NOMO-1 treated with dmso at 0.1 percent for 144 hours (cell line): ENCODE results near the gene SHFL.

Source experiments
- DNase-seq: peaks from one replicate; lab custom pipeline; 2025; ENCODE audit not compliant: unreplicated experiment; lab: John Stamatoyannopoulos, UW

SHFL gene

GRCh38 chr19:10132905-10133304, 46.8 kb downstream of the SHFL start:
- no peak for DNase-seq

DNA sequence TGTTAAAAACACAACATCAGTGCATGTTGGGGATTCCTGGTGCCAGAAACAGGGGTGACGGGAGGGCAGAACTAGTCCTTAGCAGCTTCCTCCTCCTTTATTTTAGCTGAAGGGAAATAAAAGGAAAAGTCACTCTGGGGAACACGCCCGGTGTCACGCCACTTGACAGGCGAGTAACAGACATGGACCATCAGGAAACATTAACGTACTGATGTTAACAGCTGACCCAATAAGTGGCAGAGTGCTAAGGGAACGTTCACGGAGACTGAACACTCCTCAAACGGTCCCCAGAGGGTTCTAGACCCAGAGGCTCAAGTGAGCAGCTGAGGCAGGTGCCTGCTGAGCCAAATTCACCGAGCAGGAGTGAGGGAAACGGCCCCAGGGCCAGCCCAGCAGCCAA, 47.5 kb downstream of the SHFL start:
- no peak for DNase-seq

DNA sequence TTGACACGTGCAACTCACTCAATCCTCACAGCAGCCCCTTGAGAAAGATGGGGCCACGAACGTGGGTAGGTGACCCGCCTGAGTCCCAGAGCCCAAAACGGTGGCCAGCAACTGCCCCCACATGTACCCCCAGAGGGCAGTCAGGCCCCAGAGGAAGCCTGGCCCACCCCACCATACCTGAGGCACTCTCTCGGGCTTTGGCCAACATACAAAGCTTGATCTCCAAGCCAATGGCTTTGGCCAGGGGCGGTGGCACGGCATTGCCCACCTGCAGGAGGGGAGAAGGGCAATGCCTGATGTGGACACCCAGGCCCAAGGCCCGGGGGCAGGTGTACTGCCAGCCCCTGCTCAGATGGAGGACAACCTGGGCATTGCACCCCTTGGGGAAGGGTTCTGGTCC, 47.9 kb downstream of the SHFL start:
- DNase-seq: no peak

- DNase-seq: no peak
Measured at GRCh38 chr19:10135551-10136334, 49.6 kb downstream of the SHFL start.

DNA sequence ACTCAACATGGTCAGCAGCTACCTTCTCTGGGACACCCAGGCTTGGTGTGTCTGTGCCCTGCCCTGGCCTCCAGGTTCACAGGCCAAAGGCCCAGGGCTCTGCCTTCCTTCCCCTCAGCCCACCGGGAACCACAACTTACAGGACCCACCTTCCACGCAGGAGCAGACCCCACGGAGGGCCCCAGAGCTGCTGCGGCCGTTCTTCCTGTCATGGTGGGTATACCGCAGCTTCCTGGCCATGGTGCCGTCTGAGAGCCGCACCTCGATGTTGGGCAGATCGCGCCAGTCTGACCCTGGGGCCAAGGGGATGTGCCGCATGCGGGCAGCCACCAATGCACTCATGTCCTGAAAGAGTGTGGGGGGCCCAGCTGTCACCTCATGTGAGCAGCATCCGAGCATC, 50.8 kb downstream of the SHFL start:
- DNase-seq: no peak

GRCh38 chr19:10137751-10138682, 51.9 kb downstream of the SHFL start:
- no peak for DNase-seq

DNA sequence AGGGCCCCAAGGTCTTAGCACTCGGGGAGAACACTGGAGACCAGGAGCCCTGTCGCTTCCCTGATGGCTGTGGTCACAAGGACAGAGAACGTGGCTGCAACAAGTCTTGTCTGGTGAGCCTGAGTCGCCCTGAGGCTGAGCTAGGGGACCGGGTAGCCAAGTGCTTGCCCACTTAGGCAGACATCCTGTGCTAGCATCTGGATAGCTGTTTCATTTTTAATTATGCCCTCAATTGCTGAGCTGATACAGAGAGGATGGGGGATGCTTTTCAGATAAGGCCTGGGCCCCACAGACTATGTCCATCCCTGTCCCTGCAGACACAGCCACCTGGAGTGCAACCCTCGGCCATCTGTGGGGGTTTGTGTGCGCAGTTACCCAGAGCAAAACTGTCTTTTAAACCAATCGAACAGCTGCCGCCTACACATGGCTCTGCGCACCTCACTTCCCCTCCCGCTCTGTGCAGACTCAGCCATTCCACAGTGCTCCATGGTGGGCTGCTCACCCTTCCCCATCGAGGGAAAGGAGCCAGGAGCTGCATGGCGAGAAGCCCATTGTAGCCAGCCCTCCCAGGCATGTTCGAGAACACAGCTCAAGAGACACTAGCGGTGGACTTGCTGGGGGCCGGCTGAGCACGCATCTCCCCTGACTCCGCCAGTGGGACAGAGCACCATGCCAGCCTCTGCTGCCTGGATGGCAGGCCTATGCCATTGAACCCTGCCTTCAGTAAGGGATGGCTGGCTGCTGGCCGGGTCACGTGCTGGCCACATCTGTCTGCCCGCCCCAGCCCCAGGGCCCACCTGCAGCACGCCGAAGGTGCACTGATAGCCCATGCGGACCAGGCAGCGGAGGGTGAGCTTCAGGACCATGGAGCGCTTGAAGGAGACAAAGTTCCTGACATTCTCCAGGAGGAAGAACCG, 53.0 kb downstream of the SHFL start:
- DNase-seq: no peak

DNA sequence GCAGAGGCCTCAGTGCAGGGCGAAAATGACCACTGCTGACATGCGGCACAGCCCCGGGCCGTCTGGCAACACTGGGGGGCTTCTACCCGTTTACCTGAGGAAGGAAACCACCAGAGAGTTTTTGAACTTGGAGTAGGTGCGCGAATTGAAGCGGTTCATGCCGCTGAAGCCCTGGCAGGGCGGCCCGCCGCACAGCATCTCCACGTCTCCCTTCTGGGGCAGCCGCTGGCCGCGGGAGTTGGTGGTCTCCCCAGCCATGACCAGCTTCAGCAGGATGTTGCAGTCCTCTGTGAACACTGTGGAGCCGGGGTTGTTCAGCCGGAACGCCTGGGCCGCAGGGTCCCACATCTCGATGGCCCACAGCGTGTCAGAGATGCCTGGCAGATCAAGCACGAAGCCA, 53.8 kb downstream of the SHFL start:
- no peak for DNase-seq

GRCh38 chr19:10141479-10141878, 55.4 kb downstream of the SHFL start:
- no peak for DNase-seq

DNA sequence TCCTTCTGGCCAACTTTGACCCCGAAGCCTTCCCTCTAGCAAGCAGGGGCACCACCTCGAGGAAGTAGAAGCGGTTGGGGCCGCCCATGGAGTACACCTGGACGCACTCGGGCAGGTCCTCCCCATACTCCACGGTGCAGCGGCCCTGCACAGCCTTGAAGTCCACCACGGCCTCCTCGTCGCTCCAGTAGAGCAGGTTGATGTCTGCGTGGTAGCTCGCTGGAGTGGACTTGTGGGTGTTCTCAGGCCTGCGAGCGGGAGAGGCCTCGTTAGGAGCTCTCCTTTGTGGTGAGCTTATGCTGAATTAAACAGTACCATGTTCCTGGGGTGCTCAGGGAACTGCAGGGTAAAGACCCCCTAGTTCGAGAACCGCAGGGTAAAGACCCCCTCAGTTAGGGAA, 55.9 kb downstream of the SHFL start:
- no peak for DNase-seq
